GM12878 (cell line): ENCODE data around the gene DPP6. TPM values are rescaled to one million over a fixed set of nuclear protein-coding genes. Genes with fewer than 3 reads are reported as not detected.

Source experiments
- ATAC-seq: fragments of 200-7000 bp; cut with Tn5 transposase; 3 replicates; pipeline ENCODE4 v1.9.1; 2020; ENCODE audit warnings: mild to moderate bottlenecking, moderate library complexity
- BruUV-seq: library from RNA; stranded (reverse); fragments of 400-500 nt; replicated peaks from 2 replicates; lab custom pipeline; 2021; lab: Mats Ljungman, UMichigan
- CTCF ChIA-PET: fragments of 300-600 bp; sonication (Branson Sonifier 250); formaldehyde crosslinking; extraction: SDS; loops from one replicate; lab custom pipeline; 2021; ENCODE audit warnings: inconsistent platforms; lab: Yijun Ruan, JAX
- POLR2A ChIA-PET: fragments of 350-600 bp; formaldehyde crosslinking; extraction: SDS; loops from one replicate; lab custom pipeline; 2021; ENCODE audit warnings: inconsistent platforms; lab: Charles Lee
- RAD21 ChIA-PET: fragments of 300-600 bp; sonication (Branson Sonifier 250); formaldehyde crosslinking; loops from one replicate; lab custom pipeline; 2023; ENCODE audit warnings: antibody characterized with exemption; ENCODE audit not compliant: unreplicated experiment; lab: Charles Lee
- SMC1A ChIA-PET: fragments of 300-600 bp; sonication (Branson Sonifier 250); formaldehyde crosslinking; loops from one replicate; lab custom pipeline; 2023; ENCODE audit not compliant: unreplicated experiment, uncharacterized antibody; lab: Charles Lee
- DNase-seq: peaks from one replicate; pipeline ENCODE4 v3.0.0-alpha.2; 2011; ENCODE audit warnings: low read depth, low spot score
- FAIRE-seq: peaks from 3 replicates; lab custom pipeline; 2011; peaks lifted over from hg19 to GRCh38; lab: Jason Lieb, UNC
- H2AFZ ChIP-seq: 2 replicates; pipeline ENCODE4 v1.6.0; 2011; ENCODE audit warnings: low read depth, low read length, control low read depth; ENCODE audit not compliant: control insufficient read depth
- H3K27ac ChIP-seq: 2 replicates; pipeline ENCODE4 v1.5.1; 2011; ENCODE audit warnings: control low read depth; ENCODE audit not compliant: control insufficient read depth, insufficient read depth
- H3K27me3 ChIP-seq, 2 experiments: replicated peaks in 1 of 2; 2 replicates each; pipeline versions ENCODE4 v1.6.0 to v1.6.1; 2011; ENCODE audit warnings: low read length in 1 of 2; ENCODE audit not compliant: control insufficient read depth in 2 of 2, insufficient read depth in 2 of 2
- H3K36me3 ChIP-seq, 2 experiments: 2 replicates each; pipeline ENCODE4 v1.5.1; 2011; ENCODE audit warnings: low read length in 1 of 2; ENCODE audit not compliant: control insufficient read depth in 2 of 2, insufficient read depth in 2 of 2
- H3K4me1 ChIP-seq: 2 replicates; pipeline ENCODE4 v1.6.1; 2011; ENCODE audit warnings: mild to moderate bottlenecking, low read length, moderate library complexity, mixed read lengths; ENCODE audit not compliant: control insufficient read depth, insufficient read depth
- H3K4me2 ChIP-seq: 2 replicates; pipeline ENCODE4 v1.6.0; 2011; ENCODE audit warnings: control low read depth; ENCODE audit not compliant: control insufficient read depth, insufficient read depth
- H3K4me3 ChIP-seq: fragments of 200-600 bp; sonication (generic); 2 replicates; pipeline ENCODE4 v1.5.1; 2016
- H3K79me2 ChIP-seq: 2 replicates; pipeline ENCODE4 v1.6.0; 2011; ENCODE audit warnings: low read length; ENCODE audit not compliant: control insufficient read depth, insufficient read depth
- H3K9ac ChIP-seq: 2 replicates; pipeline ENCODE4 v1.8.0; 2011; ENCODE audit warnings: low read length, control low read depth, mixed read lengths; ENCODE audit not compliant: control insufficient read depth, insufficient read depth
- H3K9me3 ChIP-seq: replicated peaks from 3 replicates; pipeline ENCODE4 v1.5.1; 2011; ENCODE audit warnings: mild to moderate bottlenecking, low read length; ENCODE audit not compliant: control insufficient read depth, insufficient read depth
- H4K20me1 ChIP-seq: 2 replicates; pipeline ENCODE4 v1.6.0; 2011; ENCODE audit not compliant: control insufficient read depth, insufficient read depth
- CREM ChIP-seq: IDR thresholded peaks from 2 replicates; pipeline ENCODE4 v1.6.1; 2014; ENCODE audit warnings: antibody characterized with exemption, low read depth
- HDAC6 ChIP-seq: fragments of 200-600 bp; sonication (generic); IDR thresholded peaks from one replicate; pipeline ENCODE4 v1.8.0; 2017; ENCODE audit warnings: antibody characterized with exemption; ENCODE audit not compliant: unreplicated experiment
- MTA2 ChIP-seq: fragments of 450-650 bp; IDR thresholded peaks from 2 replicates; pipeline ENCODE4 v1.6.1; 2016; ENCODE audit warnings: low read depth, mild to moderate bottlenecking, moderate library complexity
- NFIC ChIP-seq: IDR thresholded peaks from 2 replicates; pipeline ENCODE4 v1.6.1; 2012; ENCODE audit warnings: low read depth, mild to moderate bottlenecking, inconsistent platforms, low read length, moderate library complexity
- NFXL1 ChIP-seq: fragments of 450-650 bp; IDR thresholded peaks from 2 replicates; pipeline ENCODE4 v1.6.1; 2017; ENCODE audit warnings: antibody characterized with exemption, mild to moderate bottlenecking, borderline replicate concordance
- POLR2A ChIP-seq: IDR thresholded peaks from 2 replicates; pipeline ENCODE4 v1.6.1; 2011; ENCODE audit warnings: low read depth, mild to moderate bottlenecking, low read length
- POU2F2 ChIP-seq: IDR thresholded peaks from 3 replicates; pipeline ENCODE4 v1.6.1; 2011; ENCODE audit warnings: low read depth, mild to moderate bottlenecking, low read length, borderline replicate concordance
- RUNX3 ChIP-seq: IDR thresholded peaks from 2 replicates; pipeline ENCODE4 v1.6.1; 2012; ENCODE audit warnings: low read length, inconsistent platforms
- WGBS: methylation state at CpG from one replicate; pipeline ENCODE4 v1.1.6; 2016; ENCODE audit warnings: low lambda C conversion rate; ENCODE audit not compliant: insufficient replicate concordance, insufficient coverage; ENCODE audit errors: missing lambda C conversion rate; 5-methylcytosine and 5-hydroxymethylcytosine counted together
- in situ Hi-C: fragments of 300-500 bp; cut with MboI; formaldehyde crosslinking; loops from 9 replicates; pipeline ENCODE4 v1.14.3; 2018; ENCODE audit warnings: mixed read lengths
- intact Hi-C: fragments of 100-400 bp; cut with micrococcal nuclease; formaldehyde crosslinking; loops from one replicate; pipeline ENCODE4 v1.14.2; 2022; ENCODE audit not compliant: unreplicated experiment
- polyA plus RNA-seq, 11 experiments: library from polyadenylated mRNA; depleted of rRNA in 4 of 11; unstranded in 6 of 11; stranded (reverse) in 5 of 11; fragments of >200 nt; fragmentation: Nextera tagmentation in 4 of 11; fragmentation: Illumina TruSeq in 1 of 11; extraction: Ambion mirVana in 4 of 11; extraction: Trizol in 1 of 11; gene quantifications; 1 replicate in 1 of 11; 2 replicates in 10 of 11; pipeline versions ENCODE4 v1.2.1 to v1.2.3, GENCODE V29; 2011 to 2016; ENCODE audit warnings: inconsistent platforms in 2 of 11, missing spikeins in 2 of 11, low read depth in 1 of 11
- total RNA-seq, 4 experiments: library from RNA; depleted of rRNA in 3 of 4; stranded (reverse); fragments of >200 nt in 3 of 4; fragmentation: Illumina TruSeq in 1 of 4; extraction: Trizol in 1 of 4; gene quantifications; 2 replicates each; pipeline versions ENCODE4 v1.2.1 to v1.2.3, GENCODE V29; 2013 to 2021
- TF ChIP-seq, protein P1 (sequence below): fragments of 450-650 bp; IDR thresholded peaks from 2 replicates; pipeline ENCODE4 v1.6.1; 2017; ENCODE audit warnings: mild to moderate bottlenecking, moderate library complexity
- TF ChIP-seq, protein P2 (sequence below): IDR thresholded peaks from 2 replicates; pipeline ENCODE4 v1.6.1; 2012; ENCODE audit warnings: low read depth, low read length, improper control_type of control experiment

Gene DPP6
- total and polyA plus RNA-seq, 10 of the 15 experiments (the other 5 are each of a cell fraction or from before 2014, with no cell fraction given): not detected

DNA sequence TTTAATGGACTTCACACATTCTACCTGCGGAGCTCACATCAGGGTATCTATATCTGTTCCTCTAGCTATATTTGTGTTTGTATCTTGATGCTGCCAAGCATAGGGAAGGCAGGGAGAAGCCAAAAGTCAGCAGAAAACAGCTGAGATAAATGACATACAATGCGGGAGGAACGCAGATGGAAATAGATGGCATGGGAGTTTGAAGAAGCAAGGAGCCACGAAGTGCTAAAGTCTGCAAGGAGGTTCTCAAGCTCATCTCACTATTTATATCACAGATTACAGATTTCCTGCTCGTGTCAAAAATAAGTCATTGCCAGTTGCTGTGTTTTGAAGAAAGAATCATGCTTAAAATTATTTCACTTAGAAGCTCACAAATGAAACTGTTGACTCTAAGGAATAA is 180.5 kb downstream of the DPP6 start:
- FAIRE-seq (no peak), DNase-seq (no peak), ATAC-seq (no peak)
- TF ChIP-seq RUNX3: no peak
- no peak for TF ChIP-seq NFXL1
- no peak for TF ChIP-seq HDAC6
- no peak for TF ChIP-seq MTA2
- no peak for TF ChIP-seq POLR2A
- Histone ChIP-seq H3K9ac (no peak overlapping the region), H3K27ac (no peak overlapping the region), H3K36me3 (no peaks in the 10 kb centered on the region), H3K4me1 (no peaks in the 10 kb centered on the region), H3K4me2 (no peak overlapping the region), H3K27me3 (no peaks in the 10 kb centered on the region), H3K9me3 (no peaks in the 10 kb centered on the region), H2AFZ (no peak overlapping the region), H3K79me2 (no peaks in the 10 kb centered on the region), H4K20me1 (no peaks in the 10 kb centered on the region), H3K4me3 (no peak overlapping the region)
- BruUV-seq: no TSS peak
- CTCF ChIA-PET: no interaction called here
- POLR2A ChIA-PET: no interaction called here
- in situ Hi-C loops (no loop called here), intact Hi-C loops (no loop called here)
- SMC1A ChIA-PET: interaction anchor here (0.7 kb wide), 1 partner anchor 15 kb away, joined by 3 read pairs; no protein-coding TSS in a partner anchor
- 41% methylated on average over 5 of the region's 5 CpGs for WGBS
- RAD21 ChIA-PET: no interaction called here

DNA sequence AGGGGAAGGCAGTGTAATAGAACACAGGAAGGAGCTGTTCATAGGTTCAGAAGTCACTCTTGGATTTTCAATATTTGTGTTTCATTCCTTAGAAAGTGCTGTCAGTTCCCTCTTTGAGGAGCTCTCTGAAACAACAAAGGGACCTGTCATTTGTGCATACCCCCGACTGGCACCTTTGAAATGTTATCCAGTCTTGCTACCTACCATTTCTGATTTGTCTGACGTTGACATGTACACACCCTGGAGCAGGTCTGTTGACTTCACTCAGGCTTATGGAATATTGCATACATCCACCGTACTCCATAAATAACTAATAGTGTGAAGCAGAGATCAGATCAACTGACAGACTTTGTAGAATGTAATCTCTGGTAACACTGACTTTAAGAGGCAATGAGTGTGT is 189.8 kb downstream of the DPP6 start:
- no TSS peak for BruUV-seq
- DNase-seq: no peak
- H3K27ac ChIP-seq: no peak overlapping the region
- FAIRE-seq: no peak
- 19% methylated on average over 3 of the region's 3 CpGs for WGBS
- in situ Hi-C loops: no loop called here
- H2AFZ ChIP-seq: no peak overlapping the region
- no peak overlapping the region for H3K4me3 ChIP-seq
- H3K4me1 ChIP-seq: no peaks in the 10 kb centered on the region
- ChIA-PET CTCF (no interaction called here), SMC1A (no interaction called here), POLR2A (no interaction called here), RAD21 (no interaction called here)
- ATAC-seq: no peak
- no peaks in the 10 kb centered on the region for H3K79me2 ChIP-seq
- no peaks in the 10 kb centered on the region; the same call in 2 of the 3 replicates for H3K9me3 ChIP-seq
- no peaks in the 10 kb centered on the region for H3K36me3 ChIP-seq
- intact Hi-C loops: no loop called here
- no peaks in the 10 kb centered on the region for H3K27me3 ChIP-seq
- no peaks in the 10 kb centered on the region for H4K20me1 ChIP-seq
- H3K4me2 ChIP-seq: no peak overlapping the region
- no peak overlapping the region for H3K9ac ChIP-seq
- TF ChIP-seq NFIC (no peak), CREM (no peak), POU2F2 (no peak)
- TF ChIP-seq, protein P1, sequence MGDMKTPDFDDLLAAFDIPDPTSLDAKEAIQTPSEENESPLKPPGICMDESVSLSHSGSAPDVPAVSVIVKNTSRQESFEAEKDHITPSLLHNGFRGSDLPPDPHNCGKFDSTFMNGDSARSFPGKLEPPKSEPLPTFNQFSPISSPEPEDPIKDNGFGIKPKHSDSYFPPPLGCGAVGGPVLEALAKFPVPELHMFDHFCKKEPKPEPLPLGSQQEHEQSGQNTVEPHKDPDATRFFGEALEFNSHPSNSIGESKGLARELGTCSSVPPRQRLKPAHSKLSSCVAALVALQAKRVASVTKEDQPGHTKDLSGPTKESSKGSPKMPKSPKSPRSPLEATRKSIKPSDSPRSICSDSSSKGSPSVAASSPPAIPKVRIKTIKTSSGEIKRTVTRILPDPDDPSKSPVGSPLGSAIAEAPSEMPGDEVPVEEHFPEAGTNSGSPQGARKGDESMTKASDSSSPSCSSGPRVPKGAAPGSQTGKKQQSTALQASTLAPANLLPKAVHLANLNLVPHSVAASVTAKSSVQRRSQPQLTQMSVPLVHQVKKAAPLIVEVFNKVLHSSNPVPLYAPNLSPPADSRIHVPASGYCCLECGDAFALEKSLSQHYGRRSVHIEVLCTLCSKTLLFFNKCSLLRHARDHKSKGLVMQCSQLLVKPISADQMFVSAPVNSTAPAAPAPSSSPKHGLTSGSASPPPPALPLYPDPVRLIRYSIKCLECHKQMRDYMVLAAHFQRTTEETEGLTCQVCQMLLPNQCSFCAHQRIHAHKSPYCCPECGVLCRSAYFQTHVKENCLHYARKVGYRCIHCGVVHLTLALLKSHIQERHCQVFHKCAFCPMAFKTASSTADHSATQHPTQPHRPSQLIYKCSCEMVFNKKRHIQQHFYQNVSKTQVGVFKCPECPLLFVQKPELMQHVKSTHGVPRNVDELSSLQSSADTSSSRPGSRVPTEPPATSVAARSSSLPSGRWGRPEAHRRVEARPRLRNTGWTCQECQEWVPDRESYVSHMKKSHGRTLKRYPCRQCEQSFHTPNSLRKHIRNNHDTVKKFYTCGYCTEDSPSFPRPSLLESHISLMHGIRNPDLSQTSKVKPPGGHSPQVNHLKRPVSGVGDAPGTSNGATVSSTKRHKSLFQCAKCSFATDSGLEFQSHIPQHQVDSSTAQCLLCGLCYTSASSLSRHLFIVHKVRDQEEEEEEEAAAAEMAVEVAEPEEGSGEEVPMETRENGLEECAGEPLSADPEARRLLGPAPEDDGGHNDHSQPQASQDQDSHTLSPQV: no peak
- TF ChIP-seq, protein P2, sequence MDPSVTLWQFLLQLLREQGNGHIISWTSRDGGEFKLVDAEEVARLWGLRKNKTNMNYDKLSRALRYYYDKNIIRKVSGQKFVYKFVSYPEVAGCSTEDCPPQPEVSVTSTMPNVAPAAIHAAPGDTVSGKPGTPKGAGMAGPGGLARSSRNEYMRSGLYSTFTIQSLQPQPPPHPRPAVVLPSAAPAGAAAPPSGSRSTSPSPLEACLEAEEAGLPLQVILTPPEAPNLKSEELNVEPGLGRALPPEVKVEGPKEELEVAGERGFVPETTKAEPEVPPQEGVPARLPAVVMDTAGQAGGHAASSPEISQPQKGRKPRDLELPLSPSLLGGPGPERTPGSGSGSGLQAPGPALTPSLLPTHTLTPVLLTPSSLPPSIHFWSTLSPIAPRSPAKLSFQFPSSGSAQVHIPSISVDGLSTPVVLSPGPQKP: no peak
